ENCODE results near the gene NISCH. TPM values are rescaled to one million over a fixed set of nuclear protein-coding genes. Genes with fewer than 3 reads are reported as not detected.

The NISCH gene
- total and polyA plus RNA-seq, 2 of the 8 experiments (the other 6 are each of a cell fraction or from before 2014, with no cell fraction given) = 71.2 to 71.9 TPM

GRCh38 chr3:52527732-52528585 lies 72.6 kb downstream of the NISCH start (continued):
- no peak for TF ChIP-seq RNF2 (IDR thresholded peaks at IDR 0.05; ENCODE audit: borderline replicate concordance, low read depth, low read length, missing control alignments, poor library complexity, severe bottlenecking)
- TF ChIP-seq SIN3A (conservative IDR thresholded peaks at IDR 0.05 in 1 of 2, IDR thresholded peaks at IDR 0.05 in 1 of 2; ENCODE audit: low read depth in 1 of 2, low read length in 2 of 2) = no peak
- no peak for TF ChIP-seq CREB1 (IDR thresholded peaks at IDR 0.05)
- TF ChIP-seq SP4 (IDR thresholded peaks at IDR 0.05; ENCODE audit: low read length) = no peak

All from H1 (cell line).